GM21723 (cell line): ENCODE data around the gene ELOVL3.
A peak's percentile ranks its signal among the peaks of the same experiment; 100 is the strongest.

ENCODE experiments used
- ATAC-seq: cut with Tn5 transposase; IDR thresholded peaks from one replicate; pipeline ENCODE4 v1.9.1; 2021; ENCODE audit warnings: mild to moderate bottlenecking, moderate library complexity; ENCODE audit not compliant: unreplicated experiment

The ELOVL3 gene

GRCh38 chr10:102226542-102226870 lies 407 bp downstream of the ELOVL3 start:
- ATAC-seq = no peak

GRCh38 chr10:102227050-102227449 lies 951 bp downstream of the ELOVL3 start:
- ATAC-seq = no peak

GRCh38 chr10:102229810-102230263 lies 3.7 kb downstream of the ELOVL3 start:
- ATAC-seq = peak; percentile 39

GRCh38 chr10:102230264-102230860 lies 4.3 kb downstream of the ELOVL3 start:
- no peak for ATAC-seq

GRCh38 chr10:102230861-102231356 lies 4.8 kb downstream of the ELOVL3 start:
- no peak for ATAC-seq

- no peak for ATAC-seq
These were observed 5.5 kb downstream of the ELOVL3 start for GRCh38 chr10:102231357-102232318.

- no peak for ATAC-seq
These were observed 7.9 kb downstream of the ELOVL3 start for GRCh38 chr10:102233997-102234396.

- ATAC-seq = no peak
These were observed 8.9 kb downstream of the ELOVL3 start for GRCh38 chr10:102234888-102235597.

- ATAC-seq = no peak
These were observed 9.5 kb downstream of the ELOVL3 start for GRCh38 chr10:102235598-102235920.

GRCh38 chr10:102236006-102236405 lies 9.9 kb downstream of the ELOVL3 start:
- ATAC-seq = no peak

GRCh38 chr10:102237711-102238252 lies 11.7 kb downstream of the ELOVL3 start:
- no peak for ATAC-seq

GRCh38 chr10:102240467-102241031 lies 14.4 kb downstream of the ELOVL3 start:
- ATAC-seq = no peak

- ATAC-seq = no peak
These were observed 14.9 kb downstream of the ELOVL3 start for GRCh38 chr10:102241032-102241443.

GRCh38 chr10:102241444-102242117 lies 15.5 kb downstream of the ELOVL3 start, which contains the start of gene PITX3:
PITX3 (minus strand) TSS chr10:102241512; CDS start chr10:102232080, 9,432 bp downstream.
- ATAC-seq = peak; percentile 44

GRCh38 chr10:102242118-102242485 lies 16.0 kb downstream of the ELOVL3 start:
- no peak for ATAC-seq

- no peak for ATAC-seq
These were observed 17.2 kb downstream of the ELOVL3 start for GRCh38 chr10:102243309-102243708.

- peak; percentile 88 for ATAC-seq
These were observed 19.2 kb downstream of the ELOVL3 start, which contains the start of gene GBF1 for GRCh38 chr10:102245082-102245931. GBF1 (plus strand) TSS chr10:102245532; CDS start chr10:102258939, 13,407 bp downstream.

- ATAC-seq = peak; percentile 0
These were observed 19.8 kb downstream of the ELOVL3 start for GRCh38 chr10:102245932-102246251.

- no peak for ATAC-seq
These were observed 20.2 kb downstream of the ELOVL3 start for GRCh38 chr10:102246261-102246660.
